Dedifferentiated amniotic fluid mesenchymal stem cell (primary cell): Measurements from ENCODE around the gene COL15A1.

ENCODE experiments used
- DNase-seq: peaks from one replicate; pipeline ENCODE4 v3.0.0-alpha.2; 2016; ENCODE audit errors: extremely low spot score

The COL15A1 gene

GRCh38 chr9:99037769-99038483 is 94.2 kb downstream of the COL15A1 start:
- DNase-seq: peak; percentile 75

DNA sequence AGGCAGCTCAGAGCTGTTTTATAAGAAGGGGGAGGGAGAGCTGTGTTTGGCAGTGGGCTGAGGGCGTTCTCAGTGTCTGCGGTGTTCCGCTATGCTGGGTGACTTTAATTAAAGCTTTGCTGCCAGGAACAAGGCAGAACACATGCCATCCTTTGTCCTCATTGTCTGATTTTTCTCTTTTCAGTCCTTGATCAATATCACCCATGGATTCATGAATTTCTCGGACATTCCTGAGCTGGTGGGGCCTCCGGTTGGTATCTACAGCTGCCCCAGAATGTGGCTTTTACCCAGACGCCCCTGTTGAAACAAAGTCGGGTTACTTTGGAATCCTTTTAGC is 94.7 kb downstream of the COL15A1 start:
- DNase-seq: no peak

GRCh38 chr9:99039505-99040182 is 95.9 kb downstream of the COL15A1 start:
- DNase-seq: no peak

GRCh38 chr9:99040251-99040900 is 96.7 kb downstream of the COL15A1 start:
- no peak for DNase-seq

DNA sequence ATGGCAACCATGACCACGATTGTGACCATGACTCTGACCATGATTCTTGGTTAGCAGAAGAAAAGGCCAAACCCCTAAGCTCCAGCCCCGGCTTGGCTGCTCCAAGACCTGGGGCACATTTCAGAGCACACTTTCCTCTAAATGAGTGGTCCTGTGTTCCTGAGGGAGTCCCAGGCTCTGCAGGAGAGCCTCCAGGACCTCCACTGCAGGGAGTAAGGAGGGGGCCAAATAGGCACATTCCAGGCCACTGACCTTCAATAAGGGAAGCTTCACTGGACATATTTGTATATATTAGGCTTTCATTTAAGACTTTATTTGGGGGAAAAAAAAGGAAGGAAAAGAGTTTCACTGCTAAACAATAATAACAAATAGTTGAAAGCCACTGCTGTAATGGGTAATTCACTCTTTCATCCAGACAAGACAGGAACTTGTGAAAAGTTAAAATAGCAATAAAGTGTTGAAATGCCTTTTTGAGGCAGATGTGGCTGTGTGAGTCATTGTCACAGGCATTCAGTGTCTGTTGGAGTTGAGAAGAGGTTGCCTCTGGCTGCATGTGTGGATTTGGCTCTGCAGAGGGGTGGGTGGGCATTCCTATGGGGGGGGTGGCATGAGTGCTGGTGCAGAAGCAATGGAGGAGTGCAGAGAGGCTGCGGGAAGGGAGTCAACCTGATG is 97.3 kb downstream of the COL15A1 start:
- DNase-seq: peak; percentile 57

DNA sequence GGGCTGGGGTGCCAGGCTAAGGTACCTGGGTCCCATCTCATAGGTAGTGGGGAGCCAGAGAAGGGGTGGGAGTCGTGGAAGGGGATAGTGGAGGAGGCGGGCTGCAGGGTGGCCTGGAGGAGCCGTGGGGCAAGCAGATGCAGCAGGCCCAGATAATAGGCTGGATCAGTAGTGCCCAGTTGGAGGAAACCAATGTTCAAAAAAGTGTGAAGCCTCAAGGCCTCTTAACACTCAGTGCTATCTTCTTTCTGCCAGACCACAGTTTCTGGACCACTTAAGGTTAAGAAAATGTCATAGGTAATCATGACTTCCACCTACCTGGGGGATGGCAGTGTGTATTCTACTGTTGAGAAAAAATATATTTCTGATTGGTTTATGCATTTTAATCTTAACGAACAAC is 97.9 kb downstream of the COL15A1 start:
- no peak for DNase-seq

DNA sequence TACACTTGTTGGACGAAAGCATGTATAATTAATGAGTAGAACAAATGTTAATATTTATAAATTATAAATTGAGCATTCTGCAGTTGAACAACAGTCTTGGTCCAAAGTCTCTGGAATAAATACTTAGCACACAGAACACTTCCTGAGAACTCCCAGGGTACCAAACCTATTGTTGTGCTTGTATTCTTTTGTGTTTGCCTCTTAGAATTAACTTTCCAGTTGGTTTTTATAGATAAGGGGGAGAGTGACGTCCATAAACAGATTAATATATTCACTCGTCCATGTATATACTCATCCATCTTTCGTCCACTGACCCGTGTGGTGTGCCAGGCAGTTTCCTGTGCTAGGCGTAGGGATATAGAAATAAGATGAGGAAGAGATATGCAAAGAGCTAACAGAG is 98.9 kb downstream of the COL15A1 start:
- DNase-seq: no peak

- no peak for DNase-seq
These were observed 101.1 kb downstream of the COL15A1 start for GRCh38 chr9:99044827-99045226.

DNA sequence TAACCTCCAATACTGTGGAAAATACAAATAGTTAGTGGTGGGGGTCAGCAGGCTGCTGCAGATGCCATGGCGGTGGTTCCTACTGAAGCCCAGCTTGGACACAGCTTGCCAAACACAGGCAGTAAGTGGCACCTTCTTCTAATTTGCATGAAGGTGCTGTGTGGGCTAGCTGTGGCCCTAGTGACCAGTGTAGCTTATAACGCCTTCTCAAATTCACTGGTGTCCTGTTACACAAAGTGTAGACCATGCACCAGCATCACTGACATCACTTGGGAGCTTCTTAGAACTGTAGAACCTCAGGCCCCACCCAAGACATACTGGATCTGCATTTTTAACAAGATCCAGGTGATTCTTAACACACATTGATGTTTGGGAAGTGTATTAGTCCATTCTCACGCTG is 102.4 kb downstream of the COL15A1 start:
- DNase-seq: no peak

DNA sequence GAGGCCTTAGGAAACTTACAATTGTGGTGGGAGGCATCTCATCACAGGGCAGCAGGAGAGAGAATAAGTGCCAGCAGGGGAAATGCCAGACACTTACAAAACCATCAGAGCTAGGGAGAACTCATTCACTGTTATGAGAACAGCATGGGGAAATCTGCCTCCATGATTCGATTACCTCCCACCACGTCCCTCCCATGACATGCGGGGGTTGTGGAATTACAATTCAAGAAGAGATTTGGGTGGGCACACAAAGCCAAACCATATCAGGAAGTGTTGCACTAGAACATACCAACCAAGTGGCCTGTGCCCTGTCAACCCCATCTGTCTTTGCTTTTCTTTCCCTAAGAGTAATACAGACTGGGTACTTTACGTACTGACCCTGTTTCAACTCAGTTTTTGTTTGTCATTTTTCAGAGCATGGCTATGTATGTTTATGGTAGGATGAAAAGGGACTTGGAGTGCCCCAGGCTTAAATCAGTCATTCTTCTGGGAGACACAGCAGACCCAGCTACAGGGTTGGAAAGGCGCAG is 102.9 kb downstream of the COL15A1 start:
- no peak for DNase-seq

DNA sequence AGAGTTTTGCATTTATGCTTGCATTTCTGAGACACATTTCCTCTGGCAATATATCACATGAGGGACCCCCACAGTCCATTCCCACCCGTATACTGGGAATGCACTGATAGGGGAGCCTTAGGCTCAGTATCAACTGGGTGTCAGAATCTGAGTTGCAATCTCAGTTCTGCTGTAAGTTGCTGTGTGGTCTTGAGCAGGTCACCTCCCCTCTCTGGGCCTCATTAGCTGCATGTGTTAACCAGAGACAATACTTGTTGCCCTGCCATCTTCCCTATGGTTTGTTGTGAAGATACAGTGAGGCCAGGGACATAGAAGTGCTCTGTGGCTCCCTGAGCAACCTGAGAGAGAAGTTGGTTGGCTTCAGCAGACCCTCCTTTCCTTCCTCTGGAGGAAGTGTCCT is 105.5 kb downstream of the COL15A1 start:
- no peak for DNase-seq

GRCh38 chr9:99049641-99050040 is 105.9 kb downstream of the COL15A1 start:
- DNase-seq: no peak

GRCh38 chr9:99050292-99050911 is 106.7 kb downstream of the COL15A1 start:
- no peak for DNase-seq

- DNase-seq: no peak
These were observed 107.2 kb downstream of the COL15A1 start for GRCh38 chr9:99050924-99051323.

DNA sequence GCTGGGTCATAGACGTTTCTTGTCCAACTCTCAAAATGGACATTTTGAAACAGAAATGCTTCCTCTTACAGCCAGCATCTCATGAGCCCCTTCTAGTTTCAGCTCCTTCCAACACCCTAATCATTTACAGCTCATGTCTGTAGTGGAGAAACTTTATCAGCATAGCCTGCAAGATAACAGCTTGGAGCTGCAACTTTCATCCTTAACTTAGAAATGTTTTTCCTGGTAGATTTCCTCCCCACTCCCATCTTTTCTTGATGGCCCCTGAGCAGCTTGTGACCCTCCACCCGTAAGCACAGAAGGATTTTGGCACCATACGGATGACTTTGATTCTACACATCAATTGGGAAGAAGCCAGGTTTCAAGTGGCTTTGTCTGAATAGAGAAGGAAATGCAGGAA is 107.7 kb downstream of the COL15A1 start:
- DNase-seq: no peak

- DNase-seq: no peak
These were observed 108.1 kb downstream of the COL15A1 start for GRCh38 chr9:99051851-99052250.

GRCh38 chr9:99052815-99053715 is 109.4 kb downstream of the COL15A1 start:
- DNase-seq: no peak

DNA sequence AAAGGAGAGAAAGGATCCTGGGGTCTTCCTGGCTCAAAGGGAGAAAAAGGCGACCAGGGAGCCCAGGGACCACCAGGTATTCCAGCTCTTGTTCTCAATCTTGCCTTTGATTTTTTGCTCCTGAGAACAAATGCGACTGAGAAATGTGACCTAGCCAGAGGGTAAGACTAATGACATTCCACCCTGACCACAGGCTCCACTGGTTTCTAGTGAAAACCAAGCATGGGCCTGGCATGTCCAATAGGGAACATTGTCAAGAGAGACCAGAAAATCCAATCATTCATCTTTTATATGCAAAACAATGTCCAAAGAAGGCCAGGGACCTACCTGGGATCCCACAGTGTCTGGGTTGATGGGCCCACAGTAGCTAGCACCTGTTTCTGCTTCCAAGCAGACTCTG is 110.9 kb downstream of the COL15A1 start:
- DNase-seq: no peak

- DNase-seq: no peak
These were observed 111.7 kb downstream of the COL15A1 start for GRCh38 chr9:99055384-99055783.

DNA sequence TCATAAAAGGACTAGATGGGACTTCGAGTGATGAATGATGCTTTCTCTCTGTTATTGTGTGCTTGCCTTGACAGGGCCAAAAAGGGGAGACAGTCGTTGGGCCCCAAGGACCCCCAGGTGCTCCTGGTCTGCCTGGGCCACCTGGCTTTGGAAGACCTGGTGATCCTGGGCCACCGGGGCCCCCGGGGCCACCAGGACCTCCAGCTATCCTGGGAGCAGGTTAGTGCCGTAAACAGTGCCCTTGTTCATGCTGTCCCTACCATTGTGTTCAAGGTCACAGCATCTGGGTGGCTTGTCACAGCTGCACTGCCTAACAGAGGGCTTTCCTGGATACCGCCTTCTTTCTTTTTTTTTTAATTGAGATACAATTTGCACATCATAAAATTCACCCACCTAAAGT is 112.5 kb downstream of the COL15A1 start:
- DNase-seq: no peak
